ENCODE results near the gene DIP2A.
"Not testable (repeated sequence)": the region's sequence is repeated elsewhere in the genome, so short reads cannot be mapped to it uniquely, and the experiment has no call there.

The DIP2A gene

DNA sequence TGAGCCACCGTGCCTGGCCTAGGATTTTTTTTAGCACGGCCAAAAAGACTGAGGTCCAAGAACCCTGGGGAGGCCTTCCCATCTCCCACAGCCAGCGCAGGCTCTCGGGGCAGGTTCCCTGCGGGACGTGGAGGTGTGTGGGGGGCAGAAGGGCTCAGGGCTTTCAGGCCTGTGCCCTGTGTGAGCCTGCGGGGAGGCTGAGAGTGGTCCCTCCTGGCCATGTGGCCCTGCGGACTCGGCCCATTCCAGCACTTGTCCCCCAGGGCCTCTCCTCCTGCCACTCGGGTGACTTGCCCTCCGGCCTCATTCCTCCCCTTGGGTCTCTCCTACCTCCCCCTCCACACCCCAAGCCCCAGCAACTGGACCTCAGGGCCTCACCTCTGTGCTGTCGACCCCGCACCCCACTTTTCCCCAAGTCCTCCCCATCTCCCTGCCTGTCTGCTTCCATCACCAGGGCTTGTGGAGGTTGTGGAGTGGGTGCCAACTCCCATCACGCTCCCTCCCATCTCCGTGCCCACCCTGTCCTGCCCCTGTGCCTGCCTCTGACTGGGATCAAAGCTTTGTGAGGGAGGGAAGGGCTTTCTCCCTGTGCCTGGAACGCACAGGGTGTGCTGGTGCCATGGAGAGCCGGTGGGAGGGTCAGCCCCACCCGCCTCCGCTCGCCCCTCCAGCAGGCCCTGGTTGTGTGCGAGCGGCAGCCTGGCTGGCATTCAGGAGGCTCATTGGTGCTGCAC, 32.2 kb upstream of the DIP2A start:
- no peak for ATAC-seq

DNA sequence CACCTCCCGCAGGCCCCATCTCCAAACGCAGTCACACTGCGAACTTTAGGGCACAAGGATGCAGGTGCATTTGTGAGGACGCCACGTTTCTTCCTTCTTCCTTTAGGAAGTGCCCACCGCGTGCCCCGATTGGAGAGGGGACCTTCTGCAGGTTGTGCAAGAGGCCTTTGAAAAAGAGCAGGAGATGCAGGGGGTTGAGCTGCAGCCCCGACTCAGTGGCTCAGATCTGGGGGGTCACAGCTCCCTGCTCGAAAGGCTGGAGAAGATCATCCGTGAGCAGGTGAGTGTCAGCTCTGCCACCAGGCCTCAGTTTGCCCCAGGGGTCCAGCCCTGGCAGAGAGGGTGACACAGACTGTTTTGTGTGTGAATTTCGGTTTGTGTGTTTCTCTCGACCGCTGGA, 31.2 kb upstream of the DIP2A start:
- no peak for ATAC-seq

- no peak for ATAC-seq
These were observed 30.4 kb upstream of the DIP2A start for GRCh38 chr21:46428286-46428685.

GRCh38 chr21:46428987-46429710, 29.5 kb upstream of the DIP2A start:
- no peak for ATAC-seq

- ATAC-seq, result no peak
These were observed 28.7 kb upstream of the DIP2A start for GRCh38 chr21:46429754-46430681.

DNA sequence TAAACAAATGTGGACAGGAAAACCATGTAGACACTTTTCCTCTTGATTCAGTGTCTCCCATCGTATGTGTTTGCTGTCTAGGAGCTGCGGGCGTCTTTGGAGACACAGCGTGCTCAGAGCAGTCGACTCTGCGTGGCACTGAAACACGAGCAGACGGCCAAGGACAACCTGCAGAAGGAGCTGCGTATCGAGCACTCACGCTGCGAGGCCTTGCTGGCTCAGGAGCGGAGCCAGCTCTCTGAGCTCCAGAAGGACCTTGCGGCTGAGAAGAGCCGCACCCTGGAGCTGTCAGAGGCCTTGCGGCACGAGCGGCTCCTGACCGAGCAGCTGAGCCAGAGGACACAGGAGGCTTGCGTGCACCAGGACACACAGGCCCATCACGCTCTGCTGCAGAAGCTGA, 27.2 kb upstream of the DIP2A start:
- ATAC-seq, result no peak

DNA sequence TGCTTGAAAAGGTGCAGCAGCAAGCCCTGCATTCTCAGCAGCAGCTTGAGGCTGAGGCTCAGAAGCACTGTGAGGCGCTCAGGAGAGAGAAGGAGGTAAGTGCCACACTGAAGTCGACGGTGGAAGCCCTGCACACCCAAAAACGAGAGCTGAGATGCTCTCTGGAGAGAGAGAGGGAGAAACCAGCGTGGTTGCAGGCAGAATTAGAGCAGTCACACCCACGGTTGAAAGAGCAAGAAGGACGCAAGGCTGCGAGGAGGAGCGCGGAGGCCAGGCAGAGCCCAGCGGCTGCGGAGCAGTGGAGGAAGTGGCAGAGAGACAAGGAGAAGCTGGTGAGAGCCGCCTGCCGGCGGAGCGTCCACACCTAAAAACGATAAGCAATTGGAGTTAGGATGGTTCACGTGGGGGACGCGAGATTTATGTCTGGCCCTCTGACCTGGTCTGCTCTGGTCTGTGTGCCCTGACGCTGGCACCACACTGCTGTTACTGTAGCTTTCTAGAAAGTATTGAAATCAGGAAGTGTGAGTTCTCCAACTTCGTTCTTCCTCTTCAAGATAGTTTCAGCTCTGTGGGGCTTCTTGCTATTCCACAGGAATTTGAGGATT, 26.7 kb upstream of the DIP2A start:
- no peak for ATAC-seq

DNA sequence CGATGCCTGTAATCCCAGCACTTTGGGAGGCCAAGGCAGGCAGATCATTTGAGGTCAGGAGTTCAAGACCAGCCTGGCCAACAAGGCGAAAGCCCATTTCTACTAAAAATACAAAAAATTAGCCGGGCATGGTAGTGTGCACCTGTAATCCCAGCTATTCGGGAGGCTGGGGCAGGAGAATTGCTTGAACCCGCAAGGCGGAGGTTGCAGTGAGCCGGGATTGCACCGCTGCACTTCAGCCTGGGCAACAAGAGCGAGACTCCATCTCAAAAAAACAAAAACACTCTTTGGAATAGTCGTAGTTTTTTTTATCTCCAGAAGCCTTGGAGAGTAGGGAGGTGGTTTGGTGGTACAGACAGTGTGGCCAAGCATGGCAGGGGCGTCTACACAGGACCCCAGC, 25.6 kb upstream of the DIP2A start:
- not testable (repeated sequence) for ATAC-seq

GRCh38 chr21:46434322-46434958, 24.3 kb upstream of the DIP2A start:
- ATAC-seq, result no peak

DNA sequence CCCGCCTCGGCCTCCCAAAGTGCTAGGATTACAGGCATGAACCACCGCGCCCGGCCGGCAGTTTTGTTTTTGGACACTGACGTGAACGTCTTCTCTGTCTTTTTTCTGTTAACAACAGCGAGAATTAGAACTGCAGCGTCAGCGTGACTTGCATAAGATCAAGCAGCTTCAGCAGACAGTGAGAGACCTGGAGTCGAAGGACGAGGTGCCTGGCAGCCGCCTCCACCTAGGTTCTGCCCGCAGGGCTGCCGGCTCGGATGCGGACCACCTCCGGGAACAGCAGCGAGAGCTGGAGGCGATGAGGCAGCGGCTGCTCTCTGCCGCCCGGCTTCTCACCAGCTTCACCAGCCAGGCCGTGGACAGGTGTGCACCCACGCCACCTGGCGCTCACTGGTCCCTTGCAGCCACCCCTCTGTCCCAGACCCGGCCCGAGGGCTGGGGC, 22.9 kb upstream of the DIP2A start:
- ATAC-seq, result no peak

DNA sequence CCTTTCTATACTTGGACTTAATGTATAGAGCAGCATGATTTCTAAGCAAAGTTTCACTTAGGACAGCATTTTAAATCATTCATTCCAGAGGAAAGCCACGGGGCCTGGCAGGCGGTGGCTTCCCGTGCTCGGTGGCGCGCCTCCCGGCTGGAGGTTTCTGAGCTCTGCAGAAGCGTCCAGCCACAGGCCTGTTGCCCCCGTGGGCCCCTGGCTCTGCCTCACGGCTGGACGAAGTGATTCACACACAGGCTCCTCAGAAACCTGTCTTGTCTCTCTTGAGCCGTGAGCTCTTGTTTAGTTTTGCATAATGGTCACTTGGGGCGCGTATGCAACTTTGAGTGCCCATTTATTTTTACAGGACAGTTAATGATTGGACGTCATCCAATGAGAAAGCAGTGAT, 22.1 kb upstream of the DIP2A start:
- ATAC-seq, result no peak

- ATAC-seq, result no peak
These were observed 21.6 kb upstream of the DIP2A start for GRCh38 chr21:46437096-46437498.

DNA sequence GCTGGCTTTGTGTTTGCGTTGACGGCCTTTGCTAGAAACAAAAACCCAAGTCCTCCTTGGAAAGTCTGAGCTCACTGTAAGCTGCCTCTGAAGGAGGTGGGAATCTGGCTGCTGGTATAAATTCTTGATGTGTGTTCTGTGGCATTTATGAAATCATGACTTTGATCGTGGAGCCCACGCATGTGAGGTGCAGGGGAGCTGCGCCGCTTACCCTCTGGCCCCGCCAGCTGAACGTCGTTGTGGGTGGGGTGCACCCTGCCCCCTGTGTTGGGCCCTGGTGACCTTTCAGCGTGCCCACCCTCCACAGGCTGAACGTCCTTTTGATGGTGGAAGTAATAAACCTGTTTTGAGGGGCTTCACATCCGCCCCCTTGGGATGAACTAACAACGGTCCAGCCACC, 21.2 kb upstream of the DIP2A start:
- no peak for ATAC-seq

DNA sequence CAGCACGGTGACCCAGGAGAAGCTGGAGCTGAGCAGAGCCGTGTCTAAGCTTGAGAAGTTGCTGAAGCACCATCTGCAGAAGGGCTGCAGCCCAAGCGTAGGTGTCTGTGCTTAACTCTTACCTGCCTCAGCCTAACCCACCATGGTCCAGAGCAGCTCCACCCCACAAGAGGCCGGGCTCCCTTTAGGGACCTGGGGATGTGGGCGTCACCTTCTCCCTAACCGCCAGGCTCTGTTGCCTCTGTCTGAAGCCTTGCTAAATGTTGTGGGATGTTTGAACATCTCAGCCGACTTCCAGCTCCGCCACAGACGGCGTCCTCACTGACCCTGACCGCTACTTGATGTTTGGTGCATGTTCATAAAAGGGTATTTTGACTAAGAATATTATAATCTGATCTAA, 20.4 kb upstream of the DIP2A start:
- no peak for ATAC-seq

- no peak for ATAC-seq
These were observed 18.8 kb upstream of the DIP2A start for GRCh38 chr21:46439906-46440305.

- no peak for ATAC-seq
These were observed 17.4 kb upstream of the DIP2A start for GRCh38 chr21:46441331-46441730.

DNA sequence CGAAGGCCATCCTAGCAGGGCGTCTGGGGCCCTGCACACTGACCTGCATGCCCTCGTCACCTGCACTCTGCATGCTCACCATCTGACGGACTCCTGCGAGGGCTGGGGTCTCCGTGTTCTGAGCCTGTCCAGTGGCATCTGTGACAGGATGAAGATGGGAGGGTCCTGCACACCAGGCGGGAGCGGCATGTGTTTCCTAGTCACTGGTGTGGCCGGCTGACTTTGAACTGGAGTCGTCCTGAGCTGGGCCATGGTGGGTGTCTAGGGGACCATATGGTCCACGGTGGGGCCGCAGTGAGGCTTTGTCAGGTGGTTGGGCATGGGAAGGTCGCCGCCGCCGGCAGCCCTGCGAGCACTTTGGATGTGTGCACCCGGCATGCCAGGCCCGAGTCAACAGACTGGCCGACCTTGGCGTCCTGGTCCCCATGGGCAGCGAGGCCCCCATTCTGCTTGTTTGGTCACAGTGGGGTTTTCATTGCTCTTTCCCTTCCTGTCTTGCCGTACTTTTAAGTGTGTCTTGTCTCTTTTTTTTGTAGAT, 16.7 kb upstream of the DIP2A start:
- no peak for ATAC-seq

DNA sequence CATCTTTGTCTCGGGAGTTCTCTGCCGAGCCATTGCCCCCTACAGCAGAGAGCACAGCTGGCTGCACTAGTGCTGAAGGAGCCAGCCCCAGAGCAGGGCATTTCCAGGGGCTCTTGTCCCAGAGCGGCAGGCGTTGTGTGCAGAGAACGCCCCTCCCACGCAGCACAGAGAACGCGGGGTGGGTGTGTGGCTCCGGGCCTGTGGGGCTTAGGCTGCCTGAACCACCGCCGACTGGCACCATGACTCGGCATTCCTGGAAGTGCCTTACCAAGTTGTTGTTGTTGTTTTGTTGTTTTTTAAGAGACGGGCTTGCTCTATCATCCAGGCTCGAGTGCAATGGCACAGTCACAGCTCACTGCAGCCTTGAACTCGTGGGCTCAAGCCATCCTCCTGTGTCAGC, 15.8 kb upstream of the DIP2A start:
- no peak for ATAC-seq

- no peak for ATAC-seq
These were observed 14.8 kb upstream of the DIP2A start for GRCh38 chr21:46443910-46444309.

- ATAC-seq, result no peak
These were observed 10.6 kb upstream of the DIP2A start for GRCh38 chr21:46448108-46448507.

GRCh38 chr21:46448855-46449254, 9.8 kb upstream of the DIP2A start:
- ATAC-seq, result not testable (repeated sequence)

DNA sequence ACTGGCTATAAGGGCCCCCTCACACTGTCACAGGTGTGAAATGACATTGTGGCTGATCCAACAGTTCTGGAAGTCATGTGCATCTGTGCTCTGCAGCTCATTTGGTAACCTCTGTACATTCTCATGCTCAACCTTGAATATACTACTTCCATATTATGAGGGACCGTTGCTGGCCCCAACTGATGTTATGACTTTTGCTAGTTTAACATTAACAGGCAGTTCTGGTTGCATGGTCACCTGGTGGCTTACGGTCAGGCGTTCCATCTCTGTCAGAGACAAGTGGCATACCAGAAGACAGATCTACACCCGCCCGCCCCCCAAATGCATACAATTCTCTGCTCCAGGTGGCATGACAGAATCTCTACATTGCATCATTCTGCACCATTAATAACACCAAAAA, 6.0 kb upstream of the DIP2A start:
- ATAC-seq, result no peak

Data from activated CD4-positive, CD25-positive, alpha-beta regulatory T cell treated with anti-CD3 and anti-CD28 coated beads, Interleukin-2, amount 50 U/mL, for 24 hours (primary cell).